ENCODE data around the gene KLC1. TPM values are rescaled to one million over a fixed set of nuclear protein-coding genes. Genes with fewer than 3 reads are reported as not detected.

Gene KLC1
- total RNA-seq, 1 experiment from 2014 or later: 121 TPM

- 0 out of 2 replicates have a peak overlapping the region, but pooled peaks have one; percentile 10 for H3K27ac ChIP-seq (ENCODE audit: low read depth, low read length)
- no peak for DNase-seq (ENCODE audit: low read depth, low spot score)
- CTCF ChIA-PET: no interaction called here
- H3K27me3 ChIP-seq (ENCODE audit: insufficient read depth, low read length): no peaks in the 10 kb centered on the region
- H4K20me1 ChIP-seq (ENCODE audit: insufficient read depth): no peaks in the 10 kb centered on the region
- peaks cover 7% of the 10 kb centered on the region; the same call in 1 of the 2 replicates for H3K79me2 ChIP-seq (ENCODE audit: insufficient read depth, low read length)
- no peaks in the 10 kb centered on the region for H3K4me1 ChIP-seq (ENCODE audit: control insufficient read depth in 1 of 2, insufficient read depth in 2 of 2, low read length in 2 of 2)
- ATAC-seq: no peak
- H3K36me3 ChIP-seq (ENCODE audit: control insufficient read depth in 1 of 2, insufficient read depth in 2 of 2, low read length in 2 of 2): peaks cover 5 to 11% of the 10 kb centered on the region in 2 experiments; a peak in 3 of 4 replicates
- BruUV-seq (replicated peaks): no TSS peak
- no peak overlapping the region for H3K4me3 ChIP-seq (replicated peaks in 1 of 2; ENCODE audit: low read depth in 1 of 2, low read length in 2 of 2)
- RAD21 ChIA-PET (ENCODE audit: low non-redundant PET in 1 of 2, low total read pairs in 2 of 2, uncharacterized antibody in 2 of 2, unreplicated experiment in 2 of 2): no interaction called here
- no peak overlapping the region for H3K4me2 ChIP-seq (ENCODE audit: low read length)
- intact Hi-C loops (cut with micrococcal nuclease): no loop called here
- no peak overlapping the region for H2AFZ ChIP-seq (ENCODE audit: low read depth, low read length, poor library complexity, severe bottlenecking)
- H3K9me2 ChIP-seq (ENCODE audit: insufficient read depth): no peaks in the 10 kb centered on the region
- POLR2A ChIA-PET: no interaction called here
- H3K9ac ChIP-seq (ENCODE audit: low read length): no peak overlapping the region
- no peaks in the 10 kb centered on the region for H3K9me3 ChIP-seq (ENCODE audit: control insufficient read depth in 1 of 2, insufficient read depth in 1 of 2, low read depth in 1 of 2, low read length in 2 of 2)
- TF ChIP-seq SIN3A (IDR thresholded peaks at IDR 0.05; ENCODE audit: low read depth) (no peak), CTCF (IDR thresholded peaks at IDR 0.05 in 2 of 3, conservative IDR thresholded peaks at IDR 0.05 in 1 of 3; ENCODE audit: borderline replicate concordance in 1 of 3, insufficient read depth in 1 of 3, low read depth in 2 of 3, low read length in 2 of 3) (no peak), ZNF274 (IDR thresholded peaks at IDR 0.05; ENCODE audit: low read depth, low read length) (no peak), ZBTB33 (IDR thresholded peaks at IDR 0.05; ENCODE audit: extremely low read depth, insufficient replicate concordance, low read length) (no peak), EZH2phosphoT487 (IDR thresholded peaks at IDR 0.05; ENCODE audit: borderline replicate concordance) (no peak), EZH2 (IDR thresholded peaks at IDR 0.05) (no peak), JUND (IDR thresholded peaks at IDR 0.05) (no peak), TCF7L2 (IDR thresholded peaks at IDR 0.05; ENCODE audit: borderline replicate concordance, extremely low read depth, insufficient read depth, insufficient read length) (no peak), SRF (IDR thresholded peaks at IDR 0.05; ENCODE audit: low read depth) (no peak), POLR2A (IDR thresholded peaks at IDR 0.05; ENCODE audit: borderline replicate concordance, extremely low read depth, insufficient read depth, insufficient read length) (no peak), MAX (IDR thresholded peaks at IDR 0.05) (no peak), POLR2AphosphoS5 (IDR thresholded peaks at IDR 0.05; ENCODE audit: low read depth, low read length) (no peak; the same call in 1 of the 2 replicates), ZFX (IDR thresholded peaks at IDR 0.05) (no peak)
Measured at GRCh38 chr14:103699901-103700752, 71.1 kb downstream of the KLC1 start.

Data from HCT116 (cell line).